ENCODE measurements around the gene TNS1.

The TNS1 gene

GRCh38 chr2:217941339-217941738, 61.5 kb downstream of the TNS1 start:
- Histone ChIP-seq H3K27ac (replicated peaks) (no peak overlapping the region), H3K4me3 (replicated peaks; ENCODE audit: insufficient read depth, low read length) (no peak overlapping the region)
- TF ChIP-seq POLR2AphosphoS5 (IDR thresholded peaks at IDR 0.05; ENCODE audit: low read depth) = no peak
- TF ChIP-seq, protein P1, sequence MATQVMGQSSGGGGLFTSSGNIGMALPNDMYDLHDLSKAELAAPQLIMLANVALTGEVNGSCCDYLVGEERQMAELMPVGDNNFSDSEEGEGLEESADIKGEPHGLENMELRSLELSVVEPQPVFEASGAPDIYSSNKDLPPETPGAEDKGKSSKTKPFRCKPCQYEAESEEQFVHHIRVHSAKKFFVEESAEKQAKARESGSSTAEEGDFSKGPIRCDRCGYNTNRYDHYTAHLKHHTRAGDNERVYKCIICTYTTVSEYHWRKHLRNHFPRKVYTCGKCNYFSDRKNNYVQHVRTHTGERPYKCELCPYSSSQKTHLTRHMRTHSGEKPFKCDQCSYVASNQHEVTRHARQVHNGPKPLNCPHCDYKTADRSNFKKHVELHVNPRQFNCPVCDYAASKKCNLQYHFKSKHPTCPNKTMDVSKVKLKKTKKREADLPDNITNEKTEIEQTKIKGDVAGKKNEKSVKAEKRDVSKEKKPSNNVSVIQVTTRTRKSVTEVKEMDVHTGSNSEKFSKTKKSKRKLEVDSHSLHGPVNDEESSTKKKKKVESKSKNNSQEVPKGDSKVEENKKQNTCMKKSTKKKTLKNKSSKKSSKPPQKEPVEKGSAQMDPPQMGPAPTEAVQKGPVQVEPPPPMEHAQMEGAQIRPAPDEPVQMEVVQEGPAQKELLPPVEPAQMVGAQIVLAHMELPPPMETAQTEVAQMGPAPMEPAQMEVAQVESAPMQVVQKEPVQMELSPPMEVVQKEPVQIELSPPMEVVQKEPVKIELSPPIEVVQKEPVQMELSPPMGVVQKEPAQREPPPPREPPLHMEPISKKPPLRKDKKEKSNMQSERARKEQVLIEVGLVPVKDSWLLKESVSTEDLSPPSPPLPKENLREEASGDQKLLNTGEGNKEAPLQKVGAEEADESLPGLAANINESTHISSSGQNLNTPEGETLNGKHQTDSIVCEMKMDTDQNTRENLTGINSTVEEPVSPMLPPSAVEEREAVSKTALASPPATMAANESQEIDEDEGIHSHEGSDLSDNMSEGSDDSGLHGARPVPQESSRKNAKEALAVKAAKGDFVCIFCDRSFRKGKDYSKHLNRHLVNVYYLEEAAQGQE (IDR thresholded peaks at IDR 0.05; ENCODE audit: insufficient replicate concordance, low read depth) = no peak
- TF ChIP-seq CTCF (IDR thresholded peaks at IDR 0.05; ENCODE audit: insufficient read depth, low read length) = no peak
- no peak for TF ChIP-seq GABPA (IDR thresholded peaks at IDR 0.05; ENCODE audit: low read depth)
- TF ChIP-seq SPI1 (IDR thresholded peaks at IDR 0.05; ENCODE audit: borderline replicate concordance, low read depth) = no peak

GRCh38 chr2:217940261-217941220, 62.3 kb downstream of the TNS1 start:
- H3K4me3 ChIP-seq (replicated peaks; ENCODE audit: insufficient read depth, low read length) = no peak overlapping the region
- no peak for DNase-seq (ENCODE audit: low read depth in 1 of 2, low spot score in 1 of 2)
- TF ChIP-seq CTCF (IDR thresholded peaks at IDR 0.05; ENCODE audit: insufficient read depth, low read length) (no peak), SPI1 (IDR thresholded peaks at IDR 0.05; ENCODE audit: borderline replicate concordance, low read depth) (no peak), POLR2AphosphoS5 (IDR thresholded peaks at IDR 0.05; ENCODE audit: low read depth) (no peak), GABPA (IDR thresholded peaks at IDR 0.05; ENCODE audit: low read depth) (no peak)
- TF ChIP-seq, protein P1 (IDR thresholded peaks at IDR 0.05; ENCODE audit: insufficient replicate concordance, low read depth) = no peak
- no peaks in the 10 kb centered on the region for H3K27me3 ChIP-seq (ENCODE audit: insufficient read depth, poor library complexity, severe bottlenecking)
- H3K27ac ChIP-seq (replicated peaks) = no peak overlapping the region

More at GRCh38 chr2:217941339-217941738, 61.5 kb downstream of the TNS1 start:
- DNase-seq (ENCODE audit: low read depth in 1 of 2, low spot score in 1 of 2) = no peak
- H3K27me3 ChIP-seq (ENCODE audit: insufficient read depth, poor library complexity, severe bottlenecking) = no peaks in the 10 kb centered on the region

- TF ChIP-seq GABPA (IDR thresholded peaks at IDR 0.05; ENCODE audit: low read depth) = no peak
- TF ChIP-seq POLR2AphosphoS5 (IDR thresholded peaks at IDR 0.05; ENCODE audit: low read depth) = no peak
- TF ChIP-seq, protein P1 (IDR thresholded peaks at IDR 0.05; ENCODE audit: insufficient replicate concordance, low read depth) = no peak
- no peak for TF ChIP-seq SPI1 (IDR thresholded peaks at IDR 0.05; ENCODE audit: borderline replicate concordance, low read depth)
- no peak for TF ChIP-seq CTCF (IDR thresholded peaks at IDR 0.05; ENCODE audit: insufficient read depth, low read length)
- no peak for DNase-seq (ENCODE audit: low read depth in 1 of 2, low spot score in 1 of 2)
- Histone ChIP-seq H3K27ac (replicated peaks) (no peak overlapping the region), H3K4me3 (replicated peaks; ENCODE audit: insufficient read depth, low read length) (no peak overlapping the region), H3K27me3 (ENCODE audit: insufficient read depth, poor library complexity, severe bottlenecking) (no peaks in the 10 kb centered on the region)
These were observed 63.1 kb downstream of the TNS1 start for GRCh38 chr2:217939629-217940245.
